Stomach smooth muscle (tissue), 2 donors: ENCODE results near the gene GRM4.

ENCODE experiments used
- H3K27ac ChIP-seq: one replicate; pipeline ENCODE4 v1.7.0; 2013; ENCODE audit warnings: mild to moderate bottlenecking, low read length, inconsistent platforms
- H3K27me3 ChIP-seq, 2 donors: one replicate each; pipeline ENCODE4 v1.7.0; 2013; ENCODE audit warnings: low read length in 2 of 2; ENCODE audit not compliant: insufficient read depth in 2 of 2, control insufficient read depth in 1 of 2
- H3K36me3 ChIP-seq, 2 donors: one replicate each; pipeline ENCODE4 v1.7.0; 2013; ENCODE audit warnings: low read length in 2 of 2; ENCODE audit not compliant: control insufficient read depth in 2 of 2, insufficient read depth in 2 of 2
- H3K4me1 ChIP-seq: one replicate; pipeline ENCODE4 v1.7.0; 2013; ENCODE audit warnings: low read length; ENCODE audit not compliant: control insufficient read depth, insufficient read depth
- H3K4me3 ChIP-seq, 2 donors: one replicate each; pipeline ENCODE4 v1.7.0; 2013; ENCODE audit warnings: low read length in 2 of 2
- H3K9ac ChIP-seq, 2 donors: one replicate each; pipeline ENCODE4 v1.7.0; 2013; ENCODE audit warnings: low read length in 2 of 2, mild to moderate bottlenecking in 1 of 2
- H3K9me3 ChIP-seq, 2 donors: one replicate each; pipeline ENCODE4 v1.7.0; 2013; ENCODE audit warnings: low read length in 2 of 2; ENCODE audit not compliant: control insufficient read depth in 2 of 2
- donor health status: healthy.
- donor health status: Pancreatic carcinoma.

Gene GRM4

DNA sequence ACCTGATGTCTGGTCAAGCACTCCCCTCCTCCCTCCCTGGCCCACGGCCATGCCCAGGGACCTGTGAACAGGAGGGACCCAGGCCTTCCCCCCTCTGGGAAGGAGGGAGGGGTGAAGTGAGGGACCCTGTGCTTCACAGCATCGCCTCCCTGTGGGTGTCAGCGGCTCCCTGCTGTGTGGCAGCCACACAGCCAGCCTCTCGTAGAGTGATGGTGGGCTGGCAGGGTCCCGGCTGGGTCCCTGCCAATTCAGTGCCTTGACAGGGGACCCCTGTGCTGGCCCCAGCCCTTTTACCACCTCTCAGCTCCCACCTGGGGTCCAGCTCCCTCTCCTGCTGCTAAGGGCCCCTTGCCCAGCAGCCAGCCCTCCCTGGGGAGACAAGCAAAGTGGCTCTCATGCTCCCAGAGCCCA, 31.3 kb upstream of the GRM4 start:
- Histone ChIP-seq H3K9me3 (no peaks in the 10 kb centered on the region), H3K4me1 (no peaks in the 10 kb centered on the region), H3K27me3 (peaks cover 3 to 4% of the 10 kb centered on the region in 2 donors), H3K27ac (no peak overlapping the region), H3K4me3 (no peak overlapping the region), H3K9ac (no peak overlapping the region), H3K36me3 (no peaks in the 10 kb centered on the region)

DNA sequence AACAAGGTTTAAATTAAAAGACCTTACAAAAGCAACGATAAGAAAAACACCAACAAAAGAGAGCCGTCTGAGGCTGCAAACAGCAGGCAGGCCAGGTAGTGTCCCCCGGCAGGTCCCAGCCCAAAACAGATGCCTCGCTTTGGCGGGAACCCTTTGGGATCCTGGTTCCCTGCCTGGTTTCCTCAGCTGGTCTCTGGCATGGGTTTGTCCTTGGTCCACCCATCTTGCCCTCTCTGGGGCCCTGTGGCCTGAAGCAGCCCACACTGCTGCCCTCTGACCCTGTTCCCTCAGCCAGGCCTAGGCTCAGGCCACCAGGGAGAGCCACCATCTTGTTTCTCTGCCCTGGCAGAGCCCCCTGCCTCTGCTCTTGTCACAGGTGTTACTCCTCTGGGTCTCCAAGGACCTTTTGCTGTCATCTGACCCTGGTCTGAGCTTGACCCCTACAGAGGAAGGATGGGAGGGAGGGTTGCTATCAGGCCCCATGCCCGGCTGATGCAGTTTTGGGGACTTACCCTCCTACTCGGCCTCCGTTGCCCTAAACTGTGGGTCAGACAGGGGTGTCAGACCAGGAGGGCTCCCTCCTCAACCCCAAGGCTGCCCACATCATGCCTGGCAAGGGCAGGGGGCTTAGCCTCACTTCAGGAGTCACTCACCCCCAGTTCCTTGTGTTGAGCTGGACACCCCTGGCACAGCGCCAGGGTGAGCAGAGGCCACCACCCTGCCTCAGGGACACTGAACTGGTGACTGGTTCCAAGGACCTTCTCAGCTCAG, 30.6 kb upstream of the GRM4 start:
- no peak overlapping the region for H3K9ac ChIP-seq
- no peak overlapping the region for H3K27ac ChIP-seq
- H3K4me3 ChIP-seq: no peak overlapping the region
- peaks cover 3 to 4% of the 10 kb centered on the region in 2 donors for H3K27me3 ChIP-seq
- H3K9me3 ChIP-seq: no peaks in the 10 kb centered on the region
- no peaks in the 10 kb centered on the region for H3K36me3 ChIP-seq
- H3K4me1 ChIP-seq: no peaks in the 10 kb centered on the region

DNA sequence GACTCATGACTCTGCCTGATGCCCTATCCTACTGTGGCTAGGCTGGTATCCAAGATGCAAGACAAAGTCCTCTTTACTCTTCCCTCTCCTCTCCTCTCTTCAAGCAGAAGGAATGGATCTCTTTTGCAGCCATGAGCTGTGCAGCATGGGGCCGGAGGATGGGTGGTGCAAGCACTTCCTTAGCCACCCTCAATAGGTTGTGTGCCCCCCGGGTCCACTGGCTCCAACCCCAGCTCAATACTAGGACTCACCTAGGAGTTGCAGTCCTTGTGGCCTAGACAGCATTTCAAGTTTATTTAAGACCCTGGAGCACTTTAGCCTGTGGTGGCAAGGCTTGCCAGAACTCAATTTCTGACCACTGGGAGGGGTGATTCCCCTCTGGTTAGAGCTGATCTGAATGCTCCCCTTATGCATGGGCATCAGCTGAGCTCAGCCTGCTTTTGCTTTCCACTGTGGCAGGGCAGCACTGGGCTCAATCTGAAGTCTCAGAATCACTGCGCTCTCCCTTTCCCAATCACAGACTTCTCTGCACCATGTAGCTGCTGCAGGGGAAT, 29.0 kb upstream of the GRM4 start:
- Histone ChIP-seq H3K27me3 (peaks cover 2 to 4% of the 10 kb centered on the region in 2 donors), H3K27ac (no peak overlapping the region), H3K9me3 (no peaks in the 10 kb centered on the region), H3K4me1 (no peaks in the 10 kb centered on the region), H3K36me3 (no peaks in the 10 kb centered on the region), H3K4me3 (no peak overlapping the region), H3K9ac (no peak overlapping the region)

DNA sequence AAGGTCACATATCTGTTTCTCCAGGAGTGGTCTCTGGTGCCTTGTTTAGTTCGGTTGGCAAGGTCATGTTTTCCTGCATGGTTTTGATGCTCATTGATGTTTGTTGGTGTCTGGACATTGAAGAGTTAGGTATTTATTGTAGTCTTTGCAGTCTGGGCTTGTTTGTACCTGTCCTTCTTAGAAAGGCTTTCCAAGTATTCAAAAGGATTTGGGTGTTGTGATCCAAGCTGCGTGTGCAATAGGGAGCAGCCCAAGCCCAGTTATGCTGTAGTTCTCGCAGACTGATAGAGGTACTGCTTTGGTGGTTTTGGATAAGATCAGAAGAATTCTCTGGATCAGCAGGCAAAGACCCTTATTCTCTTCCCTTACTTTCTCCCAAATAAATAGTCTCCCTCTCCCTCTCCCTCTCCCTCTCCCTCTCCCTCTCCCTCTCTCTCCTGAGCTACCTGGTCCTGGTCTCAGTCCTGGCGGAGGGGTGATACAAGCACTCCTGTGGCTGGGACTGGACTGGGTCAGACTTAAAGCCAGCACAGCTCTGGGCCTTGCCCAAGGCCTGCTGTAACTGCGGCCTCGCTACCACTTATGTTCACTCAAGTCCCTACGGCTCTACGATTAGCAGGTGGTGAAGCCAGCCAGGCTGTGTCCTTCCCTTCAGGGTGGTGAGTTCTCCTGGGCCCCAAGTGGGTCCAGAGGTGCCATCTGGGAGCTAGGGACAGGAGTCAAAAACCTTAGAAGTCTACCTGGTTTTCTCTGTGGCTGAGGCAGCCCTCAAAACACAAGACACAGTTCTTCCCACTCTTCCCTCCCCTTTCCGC, 27.3 kb upstream of the GRM4 start:
- no peak overlapping the region for H3K9ac ChIP-seq
- no peaks in the 10 kb centered on the region for H3K36me3 ChIP-seq
- H3K27ac ChIP-seq: no peak overlapping the region
- H3K27me3 ChIP-seq: peaks cover 0 to 2% of the 10 kb centered on the region in 2 donors
- no peaks in the 10 kb centered on the region for H3K4me1 ChIP-seq
- H3K4me3 ChIP-seq: no peak overlapping the region
- H3K9me3 ChIP-seq: no peaks in the 10 kb centered on the region

DNA sequence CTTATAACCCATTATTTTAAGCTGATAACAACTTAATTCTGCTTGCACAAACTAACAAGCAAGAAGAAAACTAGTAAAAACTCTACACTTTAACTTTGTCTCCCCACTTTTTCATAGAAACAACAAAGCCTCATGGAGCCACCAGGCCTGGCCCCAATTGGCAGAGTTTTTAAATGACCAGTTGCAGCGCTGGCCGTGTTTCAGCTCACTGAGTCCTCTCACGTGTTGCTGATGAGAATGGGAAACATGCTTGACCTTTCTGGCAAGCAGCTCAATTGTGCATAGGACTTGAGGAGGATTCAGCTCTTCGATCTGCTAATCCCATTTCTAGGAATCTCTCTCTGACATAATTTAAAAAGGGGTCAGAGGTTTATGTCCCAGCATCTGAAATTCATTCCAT, 24.5 kb upstream of the GRM4 start:
- H3K27ac ChIP-seq: no peak overlapping the region
- no peaks in the 10 kb centered on the region for H3K4me1 ChIP-seq
- H3K27me3 ChIP-seq: peaks cover 0 to under 1% of the 10 kb centered on the region in 2 donors
- no peaks in the 10 kb centered on the region for H3K9me3 ChIP-seq
- no peaks in the 10 kb centered on the region for H3K36me3 ChIP-seq
- no peak overlapping the region for H3K4me3 ChIP-seq
- H3K9ac ChIP-seq: no peak overlapping the region

DNA sequence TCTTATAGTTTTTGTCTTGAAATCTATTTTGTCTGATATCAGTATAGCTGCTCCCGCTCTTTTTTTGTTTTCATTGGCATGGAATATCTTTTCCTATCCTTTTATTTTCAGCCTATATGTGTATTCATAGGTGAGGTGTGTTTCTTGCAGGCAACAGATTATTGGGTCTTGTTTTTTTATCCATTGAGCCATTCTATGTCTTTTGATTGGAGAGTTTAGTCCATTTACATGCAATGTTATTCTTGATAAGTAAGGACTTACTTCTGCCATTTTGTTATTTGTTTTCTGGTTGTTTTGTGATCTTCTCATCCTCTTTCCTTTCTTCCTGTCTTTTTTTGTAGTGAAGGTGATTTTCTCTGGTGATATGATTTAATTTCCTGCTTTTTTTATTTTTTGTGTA, 24.0 kb upstream of the GRM4 start:
- Histone ChIP-seq H3K4me1 (no peaks in the 10 kb centered on the region), H3K27ac (no peak overlapping the region), H3K36me3 (no peaks in the 10 kb centered on the region), H3K9me3 (no peaks in the 10 kb centered on the region), H3K27me3 (no peaks in the 10 kb centered on the region), H3K4me3 (no peak overlapping the region), H3K9ac (no peak overlapping the region)

DNA sequence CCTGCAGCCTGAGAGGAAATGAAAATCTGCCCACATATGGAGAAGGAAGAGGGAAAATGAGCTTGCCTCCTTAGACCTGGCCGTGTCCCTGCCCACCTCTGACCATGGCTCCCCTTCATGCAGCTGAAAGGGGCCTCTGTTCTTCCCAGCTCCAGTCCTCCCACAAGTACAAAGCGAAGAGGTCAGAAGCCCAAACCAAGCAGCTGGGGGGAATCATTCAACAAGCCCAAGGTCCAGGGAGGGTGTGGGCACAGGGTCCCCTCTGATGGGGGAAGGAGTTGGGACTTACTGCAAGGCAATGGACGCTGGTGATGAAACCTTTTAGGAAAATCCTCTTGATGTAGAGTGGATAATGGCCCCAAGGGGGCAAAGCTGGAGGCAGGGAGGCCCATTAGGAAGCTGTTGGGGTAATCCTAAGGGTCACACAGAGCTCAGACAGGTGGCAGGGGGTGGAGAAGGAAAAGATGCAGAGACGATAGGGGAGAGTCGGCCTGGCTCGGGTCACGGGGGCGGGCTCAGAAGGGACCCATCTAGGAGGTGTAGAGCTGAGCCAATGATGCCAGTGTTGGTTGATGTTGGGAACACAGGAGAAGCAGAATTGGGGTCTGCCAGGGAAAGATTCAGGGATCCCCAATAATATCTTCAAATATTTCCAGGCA, 16.1 kb upstream of the GRM4 start:
- Histone ChIP-seq H3K4me3 (no peak overlapping the region), H3K36me3 (no peaks in the 10 kb centered on the region), H3K9ac (no peak overlapping the region), H3K9me3 (peaks cover 0 to 10% of the 10 kb centered on the region in 2 donors), H3K4me1 (no peaks in the 10 kb centered on the region), H3K27me3 (peaks cover 0 to 2% of the 10 kb centered on the region in 2 donors), H3K27ac (no peak overlapping the region)

DNA sequence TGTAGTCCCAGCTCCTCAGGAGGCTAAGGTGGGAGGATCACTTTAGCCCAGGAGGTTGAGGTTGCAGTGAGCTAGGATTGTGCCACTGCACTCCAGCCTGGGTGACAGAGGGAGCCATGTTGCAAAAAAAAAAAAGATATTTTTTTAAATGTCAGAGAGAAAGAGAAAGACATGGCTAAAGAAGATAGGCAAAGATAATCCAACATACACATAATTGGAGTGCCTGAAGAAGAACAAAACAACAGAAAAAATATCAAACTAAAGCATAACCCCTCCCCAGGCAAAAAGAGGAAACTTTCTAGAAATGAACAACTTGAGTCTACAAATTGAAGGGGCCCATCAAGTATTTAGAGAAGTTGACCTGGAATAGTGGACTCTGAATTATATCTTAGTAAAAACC, 14.0 kb upstream of the GRM4 start:
- Histone ChIP-seq H3K4me3 (no peak overlapping the region), H3K9ac (no peak overlapping the region), H3K4me1 (peaks cover 2% of the 10 kb centered on the region), H3K27ac (no peak overlapping the region), H3K27me3 (peaks cover 10 to 11% of the 10 kb centered on the region in 2 donors), H3K36me3 (no peaks in the 10 kb centered on the region), H3K9me3 (peaks cover 0 to 10% of the 10 kb centered on the region in 2 donors)

DNA sequence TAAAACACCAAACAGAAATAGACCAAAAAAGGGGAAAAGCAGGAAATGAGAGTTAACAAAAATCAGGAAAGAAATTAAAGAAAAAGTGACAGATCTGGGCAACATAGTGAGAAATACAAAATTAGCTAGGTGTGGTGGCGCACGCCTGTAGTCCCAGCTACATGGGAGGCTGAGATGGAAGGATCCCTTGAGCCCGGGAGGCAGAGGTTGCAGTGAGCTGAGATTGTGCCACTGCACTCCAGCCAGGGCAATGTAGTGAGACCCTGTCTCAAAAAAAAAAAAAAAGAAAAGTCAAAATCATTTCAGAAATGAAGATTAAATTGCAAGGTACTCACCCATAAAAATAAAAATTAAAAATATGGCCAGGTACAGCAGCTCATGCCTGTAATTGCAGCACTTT, 13.0 kb upstream of the GRM4 start:
- Histone ChIP-seq H3K27me3 (peaks cover 18 to 19% of the 10 kb centered on the region in 2 donors), H3K9me3 (peaks cover 0 to 10% of the 10 kb centered on the region in 2 donors), H3K36me3 (no peaks in the 10 kb centered on the region), H3K27ac (no peak overlapping the region), H3K9ac (no peak overlapping the region), H3K4me1 (peaks cover 9% of the 10 kb centered on the region), H3K4me3 (no peak overlapping the region)

DNA sequence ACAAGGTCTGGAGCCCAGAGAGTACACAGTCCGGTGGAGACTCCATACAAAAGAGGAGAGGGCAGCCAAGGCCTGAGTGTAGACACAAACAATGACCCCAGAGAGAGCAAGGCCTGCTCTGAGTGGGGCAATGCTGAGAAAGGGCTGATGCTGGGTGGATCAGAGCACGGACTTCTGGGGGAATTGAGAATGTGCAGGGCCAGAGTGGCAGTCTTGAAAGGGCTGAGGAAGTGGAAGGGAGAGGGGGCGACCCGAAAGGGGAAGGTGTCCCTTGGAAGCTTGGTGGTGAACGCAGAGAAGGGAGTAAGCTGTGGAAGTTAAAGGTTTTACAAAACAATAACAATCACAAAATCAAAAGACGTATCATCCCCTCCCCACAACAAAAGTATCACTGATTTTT, 12.0 kb upstream of the GRM4 start:
- Histone ChIP-seq H3K27ac (no peak overlapping the region), H3K27me3 (peaks cover 27% of the 10 kb centered on the region in 2 donors)

More for the DNA sequence above, 12.0 kb upstream of the GRM4 start:
- H3K36me3 ChIP-seq: no peaks in the 10 kb centered on the region
- peaks cover 0 to 10% of the 10 kb centered on the region in 2 donors for H3K9me3 ChIP-seq
- no peak overlapping the region for H3K9ac ChIP-seq
- peaks cover 9% of the 10 kb centered on the region for H3K4me1 ChIP-seq
- no peak overlapping the region for H3K4me3 ChIP-seq
